ENCODE results near the gene ADAMTS6.
"Not testable (repeated sequence)": the region's sequence is repeated elsewhere in the genome, so short reads cannot be mapped to it uniquely, and the experiment has no call there.

Gene ADAMTS6

GRCh38 chr5:65327582-65327981 is 154.1 kb downstream of the ADAMTS6 start:
- ChIA-PET CTCF (no interaction called here), POLR2A (no interaction called here)
- DNase-seq (ENCODE audit: extremely low spot score) = no peak
- no peak for TF ChIP-seq FOXK2 (IDR thresholded peaks at IDR 0.05)
- TF ChIP-seq BHLHE40 (IDR thresholded peaks at IDR 0.05; ENCODE audit: borderline replicate concordance) = no peak
- TF ChIP-seq LEF1 (IDR thresholded peaks at IDR 0.05; ENCODE audit: borderline replicate concordance) = no peak
- no peak for TF ChIP-seq L3MBTL2 (conservative IDR thresholded peaks at IDR 0.05)
- TF ChIP-seq, protein P1, sequence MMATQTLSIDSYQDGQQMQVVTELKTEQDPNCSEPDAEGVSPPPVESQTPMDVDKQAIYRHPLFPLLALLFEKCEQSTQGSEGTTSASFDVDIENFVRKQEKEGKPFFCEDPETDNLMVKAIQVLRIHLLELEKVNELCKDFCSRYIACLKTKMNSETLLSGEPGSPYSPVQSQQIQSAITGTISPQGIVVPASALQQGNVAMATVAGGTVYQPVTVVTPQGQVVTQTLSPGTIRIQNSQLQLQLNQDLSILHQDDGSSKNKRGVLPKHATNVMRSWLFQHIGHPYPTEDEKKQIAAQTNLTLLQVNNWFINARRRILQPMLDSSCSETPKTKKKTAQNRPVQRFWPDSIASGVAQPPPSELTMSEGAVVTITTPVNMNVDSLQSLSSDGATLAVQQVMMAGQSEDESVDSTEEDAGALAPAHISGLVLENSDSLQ (IDR thresholded peaks at IDR 0.05) = no peak
- no peak for TF ChIP-seq TARDBP (IDR thresholded peaks at IDR 0.05)
- no peak for TF ChIP-seq FOXM1 (IDR thresholded peaks at IDR 0.05; ENCODE audit: borderline replicate concordance)

- DNase-seq (ENCODE audit: extremely low spot score) = no peak
- ChIA-PET CTCF (no interaction called here), POLR2A (no interaction called here)
- TF ChIP-seq L3MBTL2 (conservative IDR thresholded peaks at IDR 0.05) (no peak), TARDBP (IDR thresholded peaks at IDR 0.05) (no peak), SP1 (IDR thresholded peaks at IDR 0.05) (no peak), FOXA1 (IDR thresholded peaks at IDR 0.05) (no peak), NFRKB (IDR thresholded peaks at IDR 0.05) (no peak), ARNT (IDR thresholded peaks at IDR 0.05) (no peak), FOXM1 (IDR thresholded peaks at IDR 0.05; ENCODE audit: borderline replicate concordance) (no peak), CTBP1 (IDR thresholded peaks at IDR 0.05; ENCODE audit: borderline replicate concordance) (no peak), SUZ12 (IDR thresholded peaks at IDR 0.05) (no peak), ZNF384 (IDR thresholded peaks at IDR 0.05) (no peak), ELF4 (IDR thresholded peaks at IDR 0.05) (no peak), FOXK2 (IDR thresholded peaks at IDR 0.05) (no peak)
These were observed 154.8 kb downstream of the ADAMTS6 start for GRCh38 chr5:65326922-65327321.

GRCh38 chr5:65324226-65324625 is 157.5 kb downstream of the ADAMTS6 start:
- CTCF ChIA-PET = no interaction called here
- POLR2A ChIA-PET = no interaction called here
- TF ChIP-seq CTBP1 (IDR thresholded peaks at IDR 0.05; ENCODE audit: borderline replicate concordance) (no peak), LEF1 (IDR thresholded peaks at IDR 0.05; ENCODE audit: borderline replicate concordance) (no peak), NFRKB (IDR thresholded peaks at IDR 0.05) (no peak), FOXM1 (IDR thresholded peaks at IDR 0.05; ENCODE audit: borderline replicate concordance) (no peak), L3MBTL2 (conservative IDR thresholded peaks at IDR 0.05) (no peak)
- no peak for DNase-seq (ENCODE audit: extremely low spot score)

DNA sequence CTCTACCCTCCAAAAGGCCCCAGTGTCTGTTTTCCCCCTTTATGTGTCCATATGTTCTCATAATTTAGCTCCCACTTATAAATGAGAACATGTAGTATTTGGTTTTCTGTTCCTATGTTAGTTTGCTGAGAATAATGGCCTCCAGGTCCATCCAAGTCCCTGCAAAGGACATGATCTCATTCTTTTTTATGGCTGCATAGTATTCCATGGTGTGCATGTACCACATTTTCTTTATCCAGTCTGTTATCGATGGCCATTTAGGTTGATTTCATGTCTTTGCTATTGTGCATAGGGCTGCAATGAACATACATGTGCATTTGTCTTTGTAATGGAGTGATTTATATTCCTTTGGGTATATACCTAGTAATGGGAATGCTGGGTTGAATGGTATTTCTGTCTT is 161.0 kb downstream of the ADAMTS6 start:
- POLR2A ChIA-PET; DNase-seq (ENCODE audit: extremely low spot score); CTCF ChIA-PET: not testable (repeated sequence)

DNA sequence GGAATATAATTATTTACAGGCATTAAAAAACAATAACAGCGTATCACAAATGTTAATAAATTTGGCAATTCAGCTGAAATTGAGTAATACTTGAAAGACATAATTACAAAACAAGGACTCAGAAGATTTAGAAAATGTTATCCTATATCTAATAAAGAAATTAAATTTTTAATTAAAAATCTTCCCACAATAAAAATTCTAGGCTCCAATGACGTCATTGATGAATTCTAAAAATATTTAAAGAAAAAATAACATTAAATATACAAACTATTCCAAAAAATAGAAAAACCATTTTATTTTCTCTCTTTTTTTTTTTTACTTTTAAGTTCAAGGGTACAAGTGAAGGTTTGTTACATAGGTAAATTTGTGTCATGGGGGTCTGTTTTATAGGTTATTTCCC is 161.5 kb downstream of the ADAMTS6 start:
- ChIA-PET POLR2A (no interaction called here), CTCF (no interaction called here)
- TF ChIP-seq ELF4 (IDR thresholded peaks at IDR 0.05) = no peak
- TF ChIP-seq SUZ12 (IDR thresholded peaks at IDR 0.05) = no peak
- TF ChIP-seq LEF1 (IDR thresholded peaks at IDR 0.05; ENCODE audit: borderline replicate concordance) = no peak
- TF ChIP-seq HDGF (IDR thresholded peaks at IDR 0.05; ENCODE audit: borderline replicate concordance) = no peak
- TF ChIP-seq NFRKB (IDR thresholded peaks at IDR 0.05) = no peak
- no peak for TF ChIP-seq FOXM1 (IDR thresholded peaks at IDR 0.05; ENCODE audit: borderline replicate concordance)
- TF ChIP-seq ZNF384 (IDR thresholded peaks at IDR 0.05) = no peak
- no peak for TF ChIP-seq SP1 (IDR thresholded peaks at IDR 0.05)
- TF ChIP-seq FOXK2 (IDR thresholded peaks at IDR 0.05) = no peak
- TF ChIP-seq CTBP1 (IDR thresholded peaks at IDR 0.05; ENCODE audit: borderline replicate concordance) = no peak
- TF ChIP-seq TARDBP (IDR thresholded peaks at IDR 0.05) = no peak
- TF ChIP-seq L3MBTL2 (conservative IDR thresholded peaks at IDR 0.05) = no peak
- no peak for TF ChIP-seq FOXA1 (IDR thresholded peaks at IDR 0.05)
- TF ChIP-seq, protein P1 (IDR thresholded peaks at IDR 0.05) = no peak
- TF ChIP-seq ARNT (IDR thresholded peaks at IDR 0.05) = no peak
- TF ChIP-seq BHLHE40 (IDR thresholded peaks at IDR 0.05; ENCODE audit: borderline replicate concordance) = no peak
- DNase-seq (ENCODE audit: extremely low spot score) = no peak

DNA sequence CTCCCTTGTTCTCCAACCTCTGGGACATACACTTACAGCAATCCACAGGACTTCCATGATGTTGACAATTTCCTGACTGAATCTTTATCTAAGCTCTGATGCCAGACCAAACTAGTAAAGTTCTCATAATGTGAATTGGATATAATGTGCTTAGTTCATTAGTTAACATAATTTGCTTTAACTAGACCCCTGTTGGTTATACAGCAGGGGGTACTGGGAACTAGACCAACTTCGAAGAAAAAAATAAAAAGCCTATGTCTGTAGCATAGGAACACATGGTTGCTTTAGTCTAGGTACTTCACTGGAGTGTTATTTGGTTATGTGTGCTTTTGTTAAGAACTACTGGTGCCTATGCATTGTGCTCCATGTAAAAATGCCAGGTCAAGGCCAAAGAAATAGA is 173.8 kb downstream of the ADAMTS6 start:
- DNase-seq (ENCODE audit: extremely low spot score) = no peak
- CTCF ChIA-PET = interaction anchor here (0.6 kb wide), 1 partner anchor 25 kb away, joined by 3 read pairs; no protein-coding TSS in a partner anchor
- TF ChIP-seq LEF1 (IDR thresholded peaks at IDR 0.05; ENCODE audit: borderline replicate concordance) = no peak
- TF ChIP-seq ARNT (IDR thresholded peaks at IDR 0.05) = no peak
- TF ChIP-seq FOXA1 (IDR thresholded peaks at IDR 0.05) = no peak
- TF ChIP-seq HDGF (IDR thresholded peaks at IDR 0.05; ENCODE audit: borderline replicate concordance) = no peak
- POLR2A ChIA-PET = no interaction called here

GRCh38 chr5:65307088-65307487 is 174.6 kb downstream of the ADAMTS6 start:
- DNase-seq (ENCODE audit: extremely low spot score) = no peak
- POLR2A ChIA-PET = no interaction called here
- CTCF ChIA-PET = no interaction called here
- TF ChIP-seq L3MBTL2 (conservative IDR thresholded peaks at IDR 0.05) = no peak
- TF ChIP-seq TARDBP (IDR thresholded peaks at IDR 0.05) = no peak
- TF ChIP-seq FOXA1 (IDR thresholded peaks at IDR 0.05) = no peak
- TF ChIP-seq ARNT (IDR thresholded peaks at IDR 0.05) = no peak
- TF ChIP-seq ZNF384 (IDR thresholded peaks at IDR 0.05) = no peak
- TF ChIP-seq FOXM1 (IDR thresholded peaks at IDR 0.05; ENCODE audit: borderline replicate concordance) = no peak
- TF ChIP-seq HDGF (IDR thresholded peaks at IDR 0.05; ENCODE audit: borderline replicate concordance) = no peak
- no peak for TF ChIP-seq ELF4 (IDR thresholded peaks at IDR 0.05)
- no peak for TF ChIP-seq SUZ12 (IDR thresholded peaks at IDR 0.05)
- TF ChIP-seq CTBP1 (IDR thresholded peaks at IDR 0.05; ENCODE audit: borderline replicate concordance) = no peak
- no peak for TF ChIP-seq NFRKB (IDR thresholded peaks at IDR 0.05)
- no peak for TF ChIP-seq SP1 (IDR thresholded peaks at IDR 0.05)
- TF ChIP-seq BHLHE40 (IDR thresholded peaks at IDR 0.05; ENCODE audit: borderline replicate concordance) = no peak

GRCh38 chr5:65305913-65306312 is 175.8 kb downstream of the ADAMTS6 start:
- DNase-seq (ENCODE audit: extremely low spot score) = no peak
- POLR2A ChIA-PET = no interaction called here

More at GRCh38 chr5:65305913-65306312, 175.8 kb downstream of the ADAMTS6 start:
- CTCF ChIA-PET = no interaction called here
- TF ChIP-seq ARNT (IDR thresholded peaks at IDR 0.05) (no peak), SUZ12 (IDR thresholded peaks at IDR 0.05) (no peak), FOXM1 (IDR thresholded peaks at IDR 0.05; ENCODE audit: borderline replicate concordance) (no peak), HDGF (IDR thresholded peaks at IDR 0.05; ENCODE audit: borderline replicate concordance) (no peak), BHLHE40 (IDR thresholded peaks at IDR 0.05; ENCODE audit: borderline replicate concordance) (no peak), NFRKB (IDR thresholded peaks at IDR 0.05) (no peak), ZNF384 (IDR thresholded peaks at IDR 0.05) (no peak), LEF1 (IDR thresholded peaks at IDR 0.05; ENCODE audit: borderline replicate concordance) (no peak), CTBP1 (IDR thresholded peaks at IDR 0.05; ENCODE audit: borderline replicate concordance) (no peak), FOXA1 (IDR thresholded peaks at IDR 0.05) (no peak), ELF4 (IDR thresholded peaks at IDR 0.05) (no peak), TARDBP (IDR thresholded peaks at IDR 0.05) (no peak)
- TF ChIP-seq, protein P1 (IDR thresholded peaks at IDR 0.05) = no peak
